IPS DF 6.9 (cell line): ENCODE data around the gene APOO.

Experiments used
- DNase-seq: peaks from one replicate; pipeline ENCODE4 v3.0.0-alpha.2; 2013; ENCODE audit warnings: low read depth, low spot score
- H3K27ac ChIP-seq: one replicate; pipeline ENCODE4 v1.5.1; 2013; ENCODE audit warnings: low read length, control low read depth
- H3K27me3 ChIP-seq: 2 replicates; pipeline ENCODE4 v1.6.1; 2013; ENCODE audit warnings: mild to moderate bottlenecking, low read length; ENCODE audit not compliant: control insufficient read depth, insufficient read depth
- H3K36me3 ChIP-seq: 2 replicates; pipeline ENCODE4 v1.6.1; 2013; ENCODE audit warnings: low read length; ENCODE audit not compliant: control insufficient read depth, insufficient read depth
- H3K4me1 ChIP-seq: 2 replicates; pipeline ENCODE4 v1.6.1; 2013; ENCODE audit warnings: low read length; ENCODE audit not compliant: control insufficient read depth, insufficient read depth
- H3K4me3 ChIP-seq: 2 replicates; pipeline ENCODE4 v1.5.1; 2013; ENCODE audit warnings: mild to moderate bottlenecking, low read length
- H3K9me3 ChIP-seq: 2 replicates; pipeline ENCODE4 v1.6.1; 2013; ENCODE audit warnings: low read length, inconsistent platforms; ENCODE audit not compliant: control insufficient read depth, insufficient read depth
- WGBS: extraction: QIAGEN DNeasy Blood & Tissue Kit; methylation state at CpG from one replicate; pipeline ENCODE4 v1.1.7; 2013; ENCODE audit warnings: mixed read lengths, missing lambda C conversion rate; ENCODE audit not compliant: insufficient read length, insufficient coverage; 5-methylcytosine and 5-hydroxymethylcytosine counted together

APOO gene

GRCh38 chrX:23936180-23936579 lies 28.4 kb upstream of the APOO start:
- Histone ChIP-seq H3K4me3 (no peak overlapping the region), H3K27me3 (no peaks in the 10 kb centered on the region), H3K4me1 (no peaks in the 10 kb centered on the region), H3K9me3 (no peaks in the 10 kb centered on the region), H3K27ac (no peak overlapping the region), H3K36me3 (no peaks in the 10 kb centered on the region)
- no CpG with 5 or more reads among the region's 1 CpG for WGBS
- DNase-seq = no peak

GRCh38 chrX:23935106-23935505 lies 27.4 kb upstream of the APOO start:
- H3K4me1 ChIP-seq = no peaks in the 10 kb centered on the region
- no CpG with 5 or more reads among the region's 11 CpGs for WGBS

GRCh38 chrX:23932046-23932445 lies 24.3 kb upstream of the APOO start:
- DNase-seq = no peak
- Histone ChIP-seq H3K27ac (no peak overlapping the region), H3K9me3 (no peaks in the 10 kb centered on the region), H3K27me3 (no peaks in the 10 kb centered on the region), H3K36me3 (no peaks in the 10 kb centered on the region), H3K4me1 (no peaks in the 10 kb centered on the region), H3K4me3 (no peak overlapping the region)
- no CpG with 5 or more reads among the region's 1 CpG for WGBS

More at GRCh38 chrX:23935106-23935505, 27.4 kb upstream of the APOO start:
- Histone ChIP-seq H3K36me3 (no peaks in the 10 kb centered on the region), H3K27ac (no peak overlapping the region), H3K9me3 (no peaks in the 10 kb centered on the region), H3K27me3 (no peaks in the 10 kb centered on the region), H3K4me3 (no peak overlapping the region)
- DNase-seq = no peak

- no peaks in the 10 kb centered on the region for H3K9me3 ChIP-seq
- no peak overlapping the region for H3K27ac ChIP-seq
- no peaks in the 10 kb centered on the region for H3K36me3 ChIP-seq
- H3K4me1 ChIP-seq = no peaks in the 10 kb centered on the region
- no peaks in the 10 kb centered on the region for H3K27me3 ChIP-seq
- DNase-seq = no peak
- no CpG with 5 or more reads among the region's 2 CpGs for WGBS
- no peak overlapping the region for H3K4me3 ChIP-seq
Observed at GRCh38 chrX:23930894-23931604, 23.3 kb upstream of the APOO start.

GRCh38 chrX:23926015-23926414 lies 18.3 kb upstream of the APOO start:
- no peak for DNase-seq
- H3K9me3 ChIP-seq = no peaks in the 10 kb centered on the region
- no peaks in the 10 kb centered on the region for H3K4me1 ChIP-seq
- no peak overlapping the region for H3K4me3 ChIP-seq
- H3K27ac ChIP-seq = no peak overlapping the region
- no peaks in the 10 kb centered on the region for H3K36me3 ChIP-seq
- WGBS = no CpG with 5 or more reads among the region's 4 CpGs
- no peaks in the 10 kb centered on the region for H3K27me3 ChIP-seq

GRCh38 chrX:23919706-23920320 lies 12.1 kb upstream of the APOO start:
- Histone ChIP-seq H3K27ac (no peak overlapping the region), H3K9me3 (no peaks in the 10 kb centered on the region), H3K4me3 (no peak overlapping the region), H3K4me1 (no peaks in the 10 kb centered on the region), H3K27me3 (no peaks in the 10 kb centered on the region), H3K36me3 (no peaks in the 10 kb centered on the region)
- no peak for DNase-seq
- WGBS = no CpG with 5 or more reads among the region's 9 CpGs

GRCh38 chrX:23919148-23919547 lies 11.4 kb upstream of the APOO start:
- no peaks in the 10 kb centered on the region for H3K4me1 ChIP-seq
- no CpG with 5 or more reads among the region's 1 CpG for WGBS
- H3K27ac ChIP-seq = no peak overlapping the region
- no peaks in the 10 kb centered on the region for H3K36me3 ChIP-seq
- H3K9me3 ChIP-seq = no peaks in the 10 kb centered on the region
- DNase-seq = no peak
- H3K27me3 ChIP-seq = no peaks in the 10 kb centered on the region
- no peak overlapping the region for H3K4me3 ChIP-seq

- DNase-seq = no peak
- no CpG with 5 or more reads among the region's 5 CpGs for WGBS
- Histone ChIP-seq H3K4me3 (no peak overlapping the region), H3K4me1 (no peaks in the 10 kb centered on the region), H3K9me3 (no peaks in the 10 kb centered on the region), H3K36me3 (no peaks in the 10 kb centered on the region), H3K27ac (no peak overlapping the region), H3K27me3 (no peaks in the 10 kb centered on the region)
Observed at GRCh38 chrX:23911126-23911835, 3.5 kb upstream of the APOO start.

- no peak overlapping the region; the same call in 1 of the 2 replicates for H3K4me3 ChIP-seq
- H3K27me3 ChIP-seq = no peaks in the 10 kb centered on the region
- no peaks in the 10 kb centered on the region for H3K4me1 ChIP-seq
- H3K9me3 ChIP-seq = no peaks in the 10 kb centered on the region
- no peaks in the 10 kb centered on the region for H3K36me3 ChIP-seq
- no peak overlapping the region for H3K27ac ChIP-seq
- no peak for DNase-seq
- WGBS = no CpG with 5 or more reads among the region's 13 CpGs
Observed at GRCh38 chrX:23908219-23909004, 674 bp upstream of the APOO start.

- Histone ChIP-seq H3K27me3 (no peaks in the 10 kb centered on the region), H3K27ac (no peak overlapping the region), H3K4me1 (no peaks in the 10 kb centered on the region), H3K36me3 (no peaks in the 10 kb centered on the region), H3K9me3 (no peaks in the 10 kb centered on the region), H3K4me3 (peak overlapping the region; percentile 97)
- no CpG with 5 or more reads among the region's 12 CpGs for WGBS
- no peak for DNase-seq
Observed at GRCh38 chrX:23907111-23907497, 634 bp downstream of the APOO start.
